Effector CD8-positive, alpha-beta T cell (primary cell): ENCODE results near the gene PRPS2.

Source experiments
- DNase-seq: peaks from one replicate; lab custom pipeline; 2025; lab: John Stamatoyannopoulos, UW
- total RNA-seq, 4 experiments: gene quantifications; one replicate each; lab custom pipeline; 2026; lab: John Stamatoyannopoulos, UW

Gene PRPS2
- 22.4 to 35.4 (median 28.6) reads per million in 4 experiments for total RNA-seq

GRCh38 chrX:12791257-12792228 lies at the start of gene PRPS2:
TSS of gene PRPS2 (plus strand) at chrX:12791412. CDS start at chrX:12791498, 86 bp downstream.
- peak; percentile 55 for DNase-seq

GRCh38 chrX:12741416-12741815 lies 49.8 kb upstream of the PRPS2 start:
- no peak for DNase-seq

- no peak for DNase-seq
Measured at GRCh38 chrX:12747433-12747832, 43.8 kb upstream of the PRPS2 start.

- no peak for DNase-seq
Measured at GRCh38 chrX:12751887-12752286, 39.3 kb upstream of the PRPS2 start.

GRCh38 chrX:12753366-12753765 lies 37.8 kb upstream of the PRPS2 start:
- no peak for DNase-seq

GRCh38 chrX:12758291-12758690 lies 32.9 kb upstream of the PRPS2 start:
- DNase-seq = no peak

- no peak for DNase-seq
Measured at GRCh38 chrX:12767856-12768255, 23.4 kb upstream of the PRPS2 start.

GRCh38 chrX:12768491-12768890 lies 22.7 kb upstream of the PRPS2 start:
- DNase-seq = no peak

- no peak for DNase-seq
Measured at GRCh38 chrX:12770440-12770839, 20.8 kb upstream of the PRPS2 start.

GRCh38 chrX:12771445-12772069 lies 19.7 kb upstream of the PRPS2 start:
- DNase-seq = peak; percentile 45

GRCh38 chrX:12777670-12778069 lies 13.5 kb upstream of the PRPS2 start:
- no peak for DNase-seq

- no peak for DNase-seq
Measured at GRCh38 chrX:12779534-12779933, 11.7 kb upstream of the PRPS2 start.

- DNase-seq = no peak
Measured at GRCh38 chrX:12788645-12789044, 2.6 kb upstream of the PRPS2 start.

- no peak for DNase-seq
Measured at GRCh38 chrX:12789976-12790375, 1.2 kb upstream of the PRPS2 start.

- DNase-seq = peak; percentile 48
Measured at GRCh38 chrX:12790885-12791256, 341 bp upstream of the PRPS2 start.

- DNase-seq = no peak
Measured at GRCh38 chrX:12792711-12793110, 1.5 kb downstream of the PRPS2 start.

- DNase-seq = no peak
Measured at GRCh38 chrX:12794654-12795053, 3.4 kb downstream of the PRPS2 start.

GRCh38 chrX:12798601-12799000 lies 7.4 kb downstream of the PRPS2 start:
- DNase-seq = no peak

- DNase-seq = no peak
Measured at GRCh38 chrX:12799118-12799517, 7.9 kb downstream of the PRPS2 start.

- DNase-seq = no peak
Measured at GRCh38 chrX:12802741-12803140, 11.5 kb downstream of the PRPS2 start.

- DNase-seq = no peak
Measured at GRCh38 chrX:12804655-12805054, 13.4 kb downstream of the PRPS2 start.

- DNase-seq = no peak
Measured at GRCh38 chrX:12805333-12805732, 14.1 kb downstream of the PRPS2 start.

- no peak for DNase-seq
Measured at GRCh38 chrX:12811658-12812057, 20.4 kb downstream of the PRPS2 start.
